Ectodermal cell (in vitro differentiated cells): ENCODE measurements around the gene AMBP.

Source experiments
- H3K27ac ChIP-seq: 2 replicates; pipeline ENCODE4 v1.7.0; 2013; ENCODE audit warnings: mild to moderate bottlenecking, low read depth, low read length; ENCODE audit not compliant: insufficient read depth, poor library complexity, severe bottlenecking
- H3K27me3 ChIP-seq: 2 replicates; pipeline ENCODE4 v1.7.0; 2013; ENCODE audit warnings: mild to moderate bottlenecking, low read length; ENCODE audit not compliant: insufficient read depth, control insufficient read depth, poor library complexity, severe bottlenecking
- H3K36me3 ChIP-seq: one replicate; pipeline ENCODE4 v1.7.0; 2013; ENCODE audit warnings: low read length; ENCODE audit not compliant: control insufficient read depth, insufficient read depth
- H3K4me1 ChIP-seq: one replicate; pipeline ENCODE4 v1.7.0; 2013; ENCODE audit warnings: low read length; ENCODE audit not compliant: control insufficient read depth, insufficient read depth
- H3K4me3 ChIP-seq: 2 replicates; pipeline ENCODE4 v1.7.0; 2013; ENCODE audit warnings: low read depth, low read length, control low read depth; ENCODE audit not compliant: insufficient read depth
- H3K9me3 ChIP-seq: 2 replicates; pipeline ENCODE4 v1.7.0; 2013; ENCODE audit warnings: mild to moderate bottlenecking, low read length, moderate library complexity; ENCODE audit not compliant: control insufficient read depth
- WGBS, 2 experiments: methylation state at CpG; one replicate each; pipeline ENCODE4 v1.1.7; 2013; ENCODE audit warnings: missing lambda C conversion rate in 2 of 2; 5-methylcytosine and 5-hydroxymethylcytosine counted together

Gene AMBP

DNA sequence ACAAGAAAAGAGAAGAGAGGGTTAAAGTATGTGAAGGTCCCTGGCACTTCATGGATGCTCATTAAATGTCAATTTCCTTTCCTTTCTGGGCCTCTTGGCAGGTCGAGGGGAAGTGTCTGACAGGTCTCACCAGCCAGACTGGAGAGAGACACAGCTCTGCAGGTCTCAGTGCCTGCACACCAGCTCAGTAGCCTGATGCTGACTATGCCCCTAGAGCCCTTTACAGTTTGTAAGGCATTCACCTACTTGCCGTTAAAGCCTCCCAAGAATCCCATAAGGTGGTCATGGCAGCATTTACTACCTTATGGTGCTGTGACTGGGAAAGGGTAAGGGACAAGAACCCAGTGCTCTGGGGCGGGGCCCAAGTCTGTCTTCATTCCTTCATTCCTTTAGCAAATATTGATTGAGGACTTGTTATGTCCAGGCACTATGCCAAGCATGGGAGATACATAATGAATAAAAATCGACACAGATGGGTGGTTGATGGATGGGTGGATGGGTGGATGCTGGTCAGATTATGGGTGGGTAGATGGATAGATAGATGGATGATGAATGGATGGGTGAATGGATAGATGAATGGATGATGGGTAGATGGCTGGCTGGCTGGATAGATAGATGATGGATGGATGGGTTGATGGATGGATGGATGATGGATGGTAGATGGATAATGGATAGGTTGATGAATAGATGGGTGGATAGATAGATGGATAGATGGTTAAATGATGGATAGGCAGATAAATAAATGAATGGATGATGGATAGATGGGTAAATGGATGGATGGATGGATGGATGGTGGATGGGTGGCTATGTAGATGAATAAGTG lies 42.3 kb upstream of the AMBP start:
- H3K27me3 ChIP-seq = no peaks in the 10 kb centered on the region
- H3K27ac ChIP-seq = no peak overlapping the region
- H3K9me3 ChIP-seq = no peaks in the 10 kb centered on the region
- WGBS, 2 experiments = 87 to 92% methylated on average over 4 of the region's 4 CpGs
- H3K4me1 ChIP-seq = peaks cover 26% of the 10 kb centered on the region
- H3K4me3 ChIP-seq = no peak overlapping the region
- no peaks in the 10 kb centered on the region for H3K36me3 ChIP-seq

DNA sequence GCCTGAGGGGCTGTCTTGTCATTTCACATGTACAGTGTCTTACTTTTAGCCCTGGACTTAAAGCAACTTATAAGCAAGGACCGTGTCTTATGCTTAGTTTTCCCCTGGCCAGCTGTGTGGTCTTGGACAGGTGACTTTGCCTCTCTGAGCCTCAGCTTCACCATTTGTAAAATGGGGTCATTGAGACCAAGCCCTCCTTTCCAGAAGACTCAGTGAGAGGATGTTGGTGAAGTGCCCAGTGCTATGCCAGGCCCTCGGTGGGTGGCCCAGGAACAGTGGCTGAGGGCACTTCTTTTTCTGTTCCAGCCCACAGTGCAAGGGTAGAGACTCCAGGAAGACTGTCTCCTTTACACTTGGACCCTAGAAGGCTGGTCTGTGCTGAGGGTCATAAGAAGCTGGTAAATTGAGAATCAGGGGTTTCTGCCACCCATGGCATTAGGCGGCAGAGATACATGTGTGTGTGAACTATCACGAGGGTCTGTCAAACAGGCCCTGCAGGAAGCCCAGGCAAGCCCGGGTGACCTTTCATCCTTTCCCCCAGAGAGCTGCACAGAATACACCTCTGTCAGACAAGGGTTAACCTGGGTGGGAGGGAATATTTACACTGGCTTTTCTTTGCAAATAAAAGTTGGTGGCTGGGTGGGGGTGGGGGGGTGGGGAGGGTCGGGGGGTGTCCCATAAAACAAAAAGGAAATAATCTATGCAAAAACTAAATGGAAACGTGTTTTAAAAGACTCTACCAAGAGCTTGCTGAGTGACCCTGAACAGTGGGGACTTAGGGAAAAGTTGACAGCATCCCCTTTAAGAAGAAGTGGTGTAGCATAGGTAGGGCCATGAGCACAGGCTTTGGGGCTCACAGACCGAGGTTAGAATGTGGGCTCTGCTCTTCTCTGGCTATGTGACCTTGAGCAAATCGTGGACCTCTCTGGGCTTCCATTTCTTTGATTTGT lies 41.4 kb upstream of the AMBP start:
- H3K4me3 ChIP-seq = no peak overlapping the region
- H3K9me3 ChIP-seq = no peaks in the 10 kb centered on the region
- H3K27me3 ChIP-seq = no peaks in the 10 kb centered on the region
- H3K27ac ChIP-seq = no peak overlapping the region
- peaks cover 22% of the 10 kb centered on the region for H3K4me1 ChIP-seq
- H3K36me3 ChIP-seq = no peaks in the 10 kb centered on the region
- 76% methylated on average over 8 of the region's 9 CpGs for WGBS, 2 experiments

DNA sequence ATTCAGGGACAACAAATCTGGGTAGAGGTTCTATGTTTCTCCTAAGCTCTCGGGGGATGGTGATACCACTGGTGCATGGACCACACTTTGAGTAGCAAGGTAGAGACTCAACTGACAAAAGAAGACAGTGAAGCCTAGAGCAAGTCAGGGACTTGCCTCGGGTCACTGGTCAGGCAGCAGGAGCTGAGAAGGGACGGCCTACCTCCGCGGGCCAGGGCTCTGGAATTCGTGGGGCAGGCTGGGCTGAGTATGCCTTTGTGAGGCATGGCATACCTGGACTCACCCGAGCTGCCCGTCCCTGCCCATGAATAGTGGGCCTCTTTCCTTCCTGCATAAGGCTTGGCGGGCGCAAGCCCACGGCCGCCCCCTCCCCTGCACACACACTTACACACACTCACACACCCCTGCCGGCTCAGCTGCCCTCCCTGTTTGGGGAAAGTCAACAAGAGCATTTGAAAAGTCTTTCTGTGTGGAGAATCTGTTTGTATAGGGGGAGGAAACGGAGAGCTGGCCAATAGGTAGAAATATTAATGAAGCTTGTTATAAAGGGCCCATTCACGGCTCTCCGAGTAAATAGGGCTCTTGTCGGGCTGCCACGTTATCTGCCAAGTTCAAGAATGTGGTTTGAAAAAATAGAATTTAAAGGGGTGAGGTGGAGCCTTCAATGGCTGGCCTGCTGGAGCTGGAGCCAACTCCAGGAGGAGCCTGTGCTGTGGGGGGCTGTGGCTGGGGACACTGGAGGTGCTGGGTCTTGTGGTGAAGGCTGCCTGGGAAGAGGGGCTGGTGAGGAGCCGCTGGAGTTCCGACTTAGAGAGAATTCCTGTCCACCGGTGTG lies 40.1 kb upstream of the AMBP start:
- 79% methylated on average over 20 to 21 of the region's 21 CpGs for WGBS, 2 experiments
- peaks cover 15% of the 10 kb centered on the region for H3K4me1 ChIP-seq
- no peak overlapping the region for H3K27ac ChIP-seq

DNA sequence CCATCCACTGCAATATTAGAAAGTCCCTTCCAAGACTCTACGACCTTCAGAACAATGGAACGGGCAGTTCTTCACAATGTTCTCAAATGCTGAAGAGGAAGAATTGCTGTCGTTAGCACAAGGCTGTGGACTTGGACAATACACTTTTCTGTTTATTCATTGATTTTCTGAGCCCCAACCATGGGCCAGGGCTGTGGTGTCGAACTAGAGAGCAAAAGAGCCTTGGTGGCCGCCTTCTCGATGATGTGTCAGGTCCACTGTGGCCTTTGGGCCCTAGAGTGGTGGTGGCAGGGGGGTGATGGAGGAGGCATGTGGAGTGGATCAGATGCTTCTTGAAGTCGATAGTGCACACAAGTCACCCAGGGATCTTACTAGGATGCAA lies 39.5 kb upstream of the AMBP start:
- peaks cover 15% of the 10 kb centered on the region for H3K4me1 ChIP-seq

More for the DNA sequence above, 40.1 kb upstream of the AMBP start:
- no peak overlapping the region for H3K4me3 ChIP-seq
- no peaks in the 10 kb centered on the region for H3K27me3 ChIP-seq
- no peaks in the 10 kb centered on the region for H3K36me3 ChIP-seq
- no peaks in the 10 kb centered on the region for H3K9me3 ChIP-seq

DNA sequence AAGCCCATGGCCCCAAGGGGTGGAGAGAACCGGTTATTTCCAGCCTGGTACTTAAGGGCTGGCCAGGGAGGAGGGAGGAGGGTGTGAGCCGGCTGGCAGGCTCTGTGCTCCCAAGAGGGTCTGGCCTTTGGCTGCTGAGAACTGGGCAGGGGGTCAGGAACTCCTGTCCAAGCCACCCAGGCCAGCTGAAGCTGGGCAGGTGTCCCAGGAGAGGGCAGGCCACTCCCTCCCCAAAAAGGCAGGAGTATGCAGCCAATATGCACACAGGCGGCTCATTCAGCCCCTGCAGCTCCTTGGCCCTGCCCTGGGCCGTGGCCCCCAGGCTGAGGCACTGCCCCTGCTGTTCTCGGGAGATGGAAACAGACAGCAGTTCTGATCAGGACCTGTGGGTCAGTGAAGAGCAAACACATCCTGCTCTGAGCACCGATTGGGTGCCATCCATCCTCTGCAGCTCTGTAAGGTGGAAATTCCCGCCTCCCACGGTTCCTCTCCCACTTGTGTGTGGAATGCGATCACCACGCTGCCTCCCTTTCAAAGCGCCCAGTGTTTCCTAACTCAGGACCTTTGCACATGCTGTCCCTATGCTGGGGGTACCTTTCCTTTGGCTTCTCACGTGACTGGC lies 38.1 kb upstream of the AMBP start:
- Histone ChIP-seq H3K4me3 (no peak overlapping the region), H3K36me3 (no peaks in the 10 kb centered on the region), H3K27ac (no peak overlapping the region), H3K9me3 (no peaks in the 10 kb centered on the region), H3K27me3 (no peaks in the 10 kb centered on the region), H3K4me1 (peaks cover 15% of the 10 kb centered on the region)
- WGBS, 2 experiments = 87 to 88% methylated on average over 12 of the region's 12 CpGs

More for the DNA sequence above, 39.5 kb upstream of the AMBP start:
- 81 to 82% methylated on average over 7 of the region's 7 CpGs for WGBS, 2 experiments
- Histone ChIP-seq H3K4me3 (no peak overlapping the region), H3K27ac (no peak overlapping the region), H3K9me3 (no peaks in the 10 kb centered on the region), H3K27me3 (no peaks in the 10 kb centered on the region), H3K36me3 (no peaks in the 10 kb centered on the region)

GRCh38 chr9:114115654-114116125 lies 37.6 kb upstream of the AMBP start:
- no peaks in the 10 kb centered on the region for H3K36me3 ChIP-seq
- 89 to 95% methylated on average over 9 of the region's 9 CpGs for WGBS, 2 experiments
- no peak overlapping the region for H3K4me3 ChIP-seq
- H3K9me3 ChIP-seq = no peaks in the 10 kb centered on the region
- peaks cover 15% of the 10 kb centered on the region for H3K4me1 ChIP-seq
- no peaks in the 10 kb centered on the region for H3K27me3 ChIP-seq
- H3K27ac ChIP-seq = no peak overlapping the region

GRCh38 chr9:114114364-114114763 lies 36.3 kb upstream of the AMBP start:
- WGBS, 2 experiments = 86% methylated on average over 2 of the region's 2 CpGs
- no peaks in the 10 kb centered on the region for H3K36me3 ChIP-seq
- H3K27ac ChIP-seq = no peak overlapping the region
- no peaks in the 10 kb centered on the region for H3K27me3 ChIP-seq
- H3K4me3 ChIP-seq = no peak overlapping the region
- peaks cover 15% of the 10 kb centered on the region for H3K4me1 ChIP-seq
- H3K9me3 ChIP-seq = no peaks in the 10 kb centered on the region

DNA sequence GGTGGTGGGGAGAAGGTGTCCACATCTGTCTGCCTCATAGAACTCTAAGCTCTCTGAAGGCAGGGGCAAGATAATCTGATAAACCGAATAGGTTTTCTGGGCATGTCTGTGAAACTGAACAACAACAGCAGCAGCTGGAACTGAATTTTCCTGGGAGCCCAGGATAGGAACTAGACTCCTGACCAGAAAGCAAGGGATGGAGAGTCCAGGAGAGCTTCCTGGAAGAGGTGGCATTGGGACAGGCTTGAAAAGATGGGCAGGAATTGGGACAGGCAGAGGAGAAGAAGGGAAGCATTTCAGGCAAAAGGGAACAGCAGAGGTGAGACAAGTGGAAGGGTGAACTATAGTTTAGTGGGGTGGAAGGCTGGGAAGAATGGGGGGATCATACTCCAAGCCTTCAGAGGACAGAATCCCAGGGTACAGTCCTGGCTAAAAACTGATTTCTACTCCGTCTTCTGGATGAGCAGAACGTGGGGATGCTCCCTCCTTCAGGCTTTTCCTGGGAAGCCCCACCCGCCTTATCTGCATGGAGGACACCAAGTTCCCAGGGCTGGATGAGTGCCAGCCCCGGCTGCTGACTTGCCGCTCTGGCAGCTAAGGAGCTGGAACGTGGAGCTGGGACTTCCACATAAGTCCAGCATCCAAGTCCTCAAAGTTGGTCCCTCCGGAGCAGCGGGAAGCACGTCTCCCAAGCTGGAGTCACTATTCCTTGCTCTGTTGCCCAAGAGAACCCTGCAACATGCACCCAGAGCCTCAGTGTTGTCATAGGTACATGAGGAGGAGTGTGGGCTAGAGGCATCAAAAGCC lies 34.9 kb upstream of the AMBP start:
- Histone ChIP-seq H3K4me1 (peaks cover 18% of the 10 kb centered on the region), H3K27me3 (no peaks in the 10 kb centered on the region), H3K27ac (no peak overlapping the region), H3K4me3 (no peak overlapping the region), H3K9me3 (no peaks in the 10 kb centered on the region), H3K36me3 (no peaks in the 10 kb centered on the region)
- WGBS, 2 experiments = 82 to 83% methylated on average over 10 of the region's 10 CpGs

DNA sequence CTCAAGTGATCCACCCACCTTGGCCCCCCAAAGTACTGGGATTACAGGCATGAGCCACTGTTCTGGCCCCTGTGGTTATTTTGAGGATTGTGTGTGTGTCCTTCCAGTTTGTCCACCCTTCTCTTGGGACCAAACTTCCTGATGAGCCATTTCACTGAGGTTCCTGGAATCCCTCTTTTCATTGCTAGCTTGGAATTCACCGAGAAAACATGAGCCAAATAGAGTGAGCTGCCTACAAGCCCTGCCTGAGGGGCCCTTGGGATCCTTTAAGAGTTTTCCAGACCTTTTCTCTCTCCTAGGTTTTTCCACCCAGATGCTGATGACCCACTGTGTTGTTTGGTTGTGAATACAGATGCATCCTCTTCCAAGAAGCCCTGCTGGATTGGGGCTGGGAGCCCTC lies 34.2 kb upstream of the AMBP start:
- no peak overlapping the region for H3K27ac ChIP-seq
- no peaks in the 10 kb centered on the region for H3K36me3 ChIP-seq
- peaks cover 14% of the 10 kb centered on the region for H3K4me1 ChIP-seq
- H3K9me3 ChIP-seq = no peaks in the 10 kb centered on the region
- 90 to 92% methylated on average over 1 of the region's 1 CpG for WGBS, 2 experiments
- H3K27me3 ChIP-seq = peaks cover 5% of the 10 kb centered on the region
- H3K4me3 ChIP-seq = no peak overlapping the region
